ENCODE results near the gene WDTC1.
A peak's percentile ranks its signal among the peaks of the same experiment; 100 is the strongest.
"Not testable (repeated sequence)": the region's sequence is repeated elsewhere in the genome, so short reads cannot be mapped to it uniquely, and the experiment has no call there.

WDTC1 gene

GRCh38 chr1:27246194-27246593, 11.8 kb downstream of the WDTC1 start:
- DNase-seq (ENCODE audit: low read depth in 2 of 2): no peak

GRCh38 chr1:27253596-27253995, 19.2 kb downstream of the WDTC1 start:
- DNase-seq (ENCODE audit: low read depth in 2 of 2): no peak

GRCh38 chr1:27255136-27255535, 20.7 kb downstream of the WDTC1 start:
- no peak for DNase-seq (ENCODE audit: low read depth in 2 of 2)

- no peak for DNase-seq (ENCODE audit: low read depth in 2 of 2)
These were observed 22.7 kb downstream of the WDTC1 start for GRCh38 chr1:27257155-27257554.

GRCh38 chr1:27258598-27258997, 24.2 kb downstream of the WDTC1 start:
- DNase-seq (ENCODE audit: low read depth in 2 of 2): no peak

- DNase-seq (ENCODE audit: low read depth in 2 of 2): no peak
These were observed 32.7 kb downstream of the WDTC1 start for GRCh38 chr1:27267153-27267552.

GRCh38 chr1:27269276-27269675, 34.8 kb downstream of the WDTC1 start:
- no peak for DNase-seq (ENCODE audit: low read depth in 2 of 2)

GRCh38 chr1:27274204-27274603, 39.8 kb downstream of the WDTC1 start:
- no peak for DNase-seq (ENCODE audit: low read depth in 2 of 2)

GRCh38 chr1:27275696-27276095, 41.3 kb downstream of the WDTC1 start:
- no peak for DNase-seq (ENCODE audit: low read depth in 2 of 2)

- peak; percentile 72 to 84 for DNase-seq (ENCODE audit: low read depth in 2 of 2)
These were observed 50.2 kb downstream of the WDTC1 start for GRCh38 chr1:27284425-27285273.

GRCh38 chr1:27285274-27285660, 50.8 kb downstream of the WDTC1 start:
- no peak for DNase-seq (ENCODE audit: low read depth in 2 of 2)

- DNase-seq (ENCODE audit: low read depth in 2 of 2): not testable (repeated sequence)
These were observed 51.4 kb downstream of the WDTC1 start for GRCh38 chr1:27285821-27286220.

GRCh38 chr1:27289125-27289524, 54.7 kb downstream of the WDTC1 start:
- DNase-seq (ENCODE audit: low read depth in 2 of 2): not testable (repeated sequence)

GRCh38 chr1:27290581-27290980, 56.1 kb downstream of the WDTC1 start:
- no peak for DNase-seq (ENCODE audit: low read depth in 2 of 2)

- DNase-seq (ENCODE audit: low read depth in 2 of 2): no peak
These were observed 57.7 kb downstream of the WDTC1 start for GRCh38 chr1:27292106-27292505.

GRCh38 chr1:27293915-27294314, 59.5 kb downstream of the WDTC1 start:
- DNase-seq (ENCODE audit: low read depth in 2 of 2): no peak

- DNase-seq (ENCODE audit: low read depth in 2 of 2): peak; percentile 33 to 45
These were observed 62.4 kb downstream of the WDTC1 start for GRCh38 chr1:27296773-27297291.

GRCh38 chr1:27297903-27298302, 63.5 kb downstream of the WDTC1 start:
- no peak for DNase-seq (ENCODE audit: low read depth in 2 of 2)

GRCh38 chr1:27298632-27299384, 64.4 kb downstream of the WDTC1 start:
- DNase-seq (ENCODE audit: low read depth in 2 of 2): no peak

GRCh38 chr1:27299385-27300271, 65.2 kb downstream of the WDTC1 start:
- no peak for DNase-seq (ENCODE audit: low read depth in 2 of 2)

GRCh38 chr1:27300341-27301051, 66.1 kb downstream of the WDTC1 start:
- DNase-seq (ENCODE audit: low read depth in 2 of 2): peak; percentile 52 to 64
